T-helper 2 cell treated with Interferon-gamma antibody and Interleukin-4, amounts not matched to agents 100 ng/mL and 5 ng/mL, for 36 hours (primary cell): ENCODE results near the gene LMCD1. TPM values are rescaled to one million over a fixed set of nuclear protein-coding genes. Genes with fewer than 3 reads are reported as not detected.

Experiments used
- intact Hi-C: fragments of 100-400 bp; cut with micrococcal nuclease; formaldehyde crosslinking; loops from one replicate; pipeline ENCODE4 v1.15.1; 2023
- total RNA-seq: library from RNA; stranded (reverse); gene quantifications from 2 replicates; pipeline ENCODE4 v1.2.3, GENCODE V29; 2022

Gene LMCD1
- total RNA-seq, 1 donor from 2014 or later: 1.2 TPM

DNA sequence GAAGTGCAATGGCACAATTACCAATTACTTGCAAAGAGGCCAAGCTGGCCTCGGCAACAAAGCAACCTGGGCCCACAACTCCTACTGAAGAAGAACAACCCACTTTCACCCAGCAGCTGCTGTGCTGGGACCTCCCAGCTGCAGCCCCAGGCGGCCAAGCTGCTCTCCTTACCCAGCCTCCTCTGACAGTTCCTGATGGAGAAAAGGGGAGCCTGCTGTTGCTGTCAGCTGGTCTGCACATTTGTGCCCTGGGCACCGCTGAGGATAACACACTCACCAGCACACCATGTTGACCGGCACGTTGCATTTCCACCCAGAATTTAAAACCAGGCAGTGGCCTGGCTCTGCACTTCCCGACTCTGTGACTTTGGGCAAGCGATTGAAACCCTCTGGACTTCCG, 109.3 kb downstream of the LMCD1 start:
- intact Hi-C loops: no loop called here

DNA sequence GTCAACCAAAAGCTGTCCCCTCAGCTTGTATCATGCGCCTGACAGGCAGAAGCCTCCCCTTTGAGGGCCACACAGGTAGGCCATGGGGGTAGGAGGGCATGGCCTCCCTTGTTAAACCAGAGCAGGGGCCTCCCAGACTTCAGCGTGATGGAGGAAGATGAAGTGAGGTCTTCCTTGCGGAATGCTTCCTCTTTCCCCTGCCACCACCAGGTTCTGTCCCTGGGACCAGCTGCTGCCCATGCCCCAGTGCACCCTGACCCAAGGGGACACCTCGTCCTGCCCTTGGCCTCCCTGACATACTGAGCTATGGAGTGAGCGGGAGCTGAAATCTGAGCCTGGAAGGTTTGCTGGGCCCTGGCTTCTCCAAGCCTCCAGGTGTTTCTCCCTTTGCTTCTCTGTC, 116.3 kb downstream of the LMCD1 start:
- intact Hi-C loops: no loop called here

DNA sequence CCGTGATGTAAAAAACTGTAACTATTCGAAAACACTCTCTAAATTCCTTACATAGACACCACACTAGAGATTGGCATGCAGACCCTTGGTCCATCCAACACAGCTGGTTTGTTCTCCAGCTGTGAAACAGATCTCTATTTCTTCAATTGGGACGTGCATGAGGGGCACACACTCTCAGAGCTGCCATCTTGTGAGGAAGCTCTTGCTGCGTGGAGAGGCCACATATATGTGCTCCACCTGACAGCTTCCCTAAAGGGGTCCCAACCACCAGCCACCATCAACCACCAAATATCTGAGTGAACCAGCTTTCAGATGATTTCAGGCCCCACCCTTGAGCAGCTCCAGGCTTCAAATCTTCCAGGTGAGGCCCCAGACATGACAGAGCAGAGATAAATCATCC, 117.3 kb downstream of the LMCD1 start:
- intact Hi-C loops: no loop called here

DNA sequence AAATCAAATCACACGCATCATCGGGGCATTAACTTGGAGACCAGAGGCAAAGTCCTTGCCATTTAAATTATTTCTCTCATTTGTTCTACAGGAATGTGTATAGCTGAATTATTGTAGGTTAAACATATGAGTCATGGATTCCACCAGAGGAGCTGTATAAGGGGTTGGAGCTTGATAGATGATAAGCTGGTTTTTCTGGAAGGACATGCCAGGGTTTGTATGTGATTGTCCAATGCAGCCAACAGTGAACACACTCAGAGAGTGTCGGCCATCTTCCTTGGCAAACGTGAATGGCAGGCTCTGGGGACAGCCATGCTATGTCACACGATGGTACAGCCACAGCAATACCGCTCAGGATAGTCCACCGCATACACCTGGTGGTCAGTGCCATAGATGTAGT, 117.9 kb downstream of the LMCD1 start:
- intact Hi-C loops: no loop called here

DNA sequence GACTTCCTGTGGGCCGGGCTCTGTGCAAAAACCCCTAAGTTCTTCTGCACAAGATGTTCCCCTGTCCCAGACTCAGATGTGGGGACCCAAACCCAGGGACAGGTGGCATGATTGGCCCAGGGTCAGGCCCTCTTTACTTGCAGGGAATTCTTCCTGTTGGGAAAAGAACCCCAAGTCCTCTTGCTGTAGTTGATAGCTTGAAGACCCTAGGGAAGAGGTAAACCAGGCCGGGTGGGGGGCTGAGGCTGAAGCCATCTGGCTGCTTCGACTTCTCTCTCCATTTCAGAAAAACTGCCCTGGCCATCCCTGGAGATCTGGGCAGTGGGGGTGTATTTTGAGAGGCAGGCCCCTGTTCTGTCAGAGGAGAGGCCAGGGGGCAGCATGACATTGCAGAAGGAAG, 119.5 kb downstream of the LMCD1 start:
- intact Hi-C loops: no loop called here

DNA sequence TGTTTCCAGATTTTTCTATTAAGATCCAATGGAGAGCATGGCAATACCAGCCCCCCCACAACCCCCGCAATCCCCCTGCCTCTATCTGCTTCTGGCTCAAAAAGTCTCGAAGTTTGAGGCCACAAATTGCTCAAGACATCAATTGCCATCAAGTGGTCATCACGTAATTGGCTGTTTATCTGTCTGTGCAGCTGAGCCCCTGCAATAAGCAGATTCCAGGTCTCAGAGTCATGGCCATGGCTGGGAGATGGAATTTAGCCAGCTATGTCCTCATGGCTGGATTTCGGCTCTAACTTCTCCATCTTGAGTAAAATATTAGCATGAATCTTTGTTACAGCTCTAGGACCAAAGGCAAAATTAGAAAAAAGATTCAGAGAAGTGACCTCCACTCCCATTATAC, 120.2 kb downstream of the LMCD1 start:
- intact Hi-C loops: no loop called here

DNA sequence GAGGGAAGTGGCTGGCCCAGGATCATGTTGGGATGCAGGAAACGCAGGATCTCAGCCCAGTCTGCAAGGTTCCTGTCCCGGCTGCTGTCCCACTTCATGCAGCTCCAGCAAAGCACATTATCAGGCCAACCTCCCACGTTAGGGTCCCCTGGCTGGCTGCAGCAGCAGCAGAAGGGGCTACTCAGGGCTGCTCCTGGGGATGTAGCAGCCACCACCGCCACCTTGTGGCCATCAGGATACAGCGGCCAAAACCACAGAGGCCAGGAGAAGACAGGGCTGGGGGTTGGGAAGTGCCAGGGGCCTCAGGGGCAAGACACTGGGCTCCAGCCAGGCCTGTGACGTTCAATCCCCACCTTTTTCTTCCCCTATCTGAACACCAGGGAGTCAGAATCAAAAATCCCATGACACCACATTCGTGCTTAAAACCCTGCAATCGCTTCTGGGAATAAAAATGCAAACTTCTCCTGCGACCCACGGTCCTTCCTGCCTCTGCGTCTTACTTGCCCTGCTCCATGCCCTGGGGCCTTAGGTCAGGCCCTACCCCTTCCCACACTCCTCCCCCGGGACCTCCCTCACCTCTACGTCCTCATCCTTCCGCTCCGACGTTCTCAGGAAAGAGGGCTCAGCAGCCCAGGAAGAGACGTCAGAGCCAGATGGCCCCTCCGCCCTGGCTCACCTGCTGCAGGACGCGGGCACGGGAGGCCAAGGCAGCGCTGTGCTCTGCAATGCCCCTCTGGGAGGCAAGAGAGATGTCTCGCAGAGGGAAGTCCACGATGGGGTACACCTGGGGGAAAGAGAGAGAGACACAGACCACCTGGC, 121.5 kb downstream of the LMCD1 start:
- intact Hi-C loops: no loop called here

DNA sequence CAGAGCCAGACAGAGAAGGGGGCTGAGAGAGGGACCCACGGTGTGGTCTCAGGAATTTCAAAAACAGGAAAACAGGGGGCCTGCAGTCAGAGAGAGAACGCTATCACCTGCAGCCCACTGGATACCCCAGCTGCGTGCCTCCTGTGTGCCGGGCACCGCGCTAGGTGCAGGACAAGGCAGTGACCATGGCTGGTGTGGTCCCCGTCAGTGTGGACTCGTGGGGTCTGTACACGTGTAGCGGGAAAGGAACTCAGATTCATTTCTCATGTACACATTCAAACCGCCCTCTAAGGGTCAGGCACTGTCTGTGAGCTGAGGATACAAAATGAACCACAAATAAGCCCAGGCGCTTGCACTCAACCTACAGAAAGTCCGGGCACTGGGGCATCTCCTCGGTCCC, 122.1 kb downstream of the LMCD1 start:
- intact Hi-C loops: no loop called here

Other genes starting within 250 kb of the LMCD1 start
- 0.27 and 0.43 TPM in 2 replicates for gene SSUH2, start 143.0 kb downstream of the LMCD1 start, total RNA-seq
- not detected in 2 replicates for gene CAV3, start 232.0 kb downstream of the LMCD1 start, total RNA-seq